Measurements from ENCODE around the gene TIPRL. TPM values are rescaled to one million over a fixed set of nuclear protein-coding genes. Genes with fewer than 3 reads are reported as not detected.

Gene TIPRL
- total and polyA plus RNA-seq, 9 of the 15 experiments (the other 6 are each of a cell fraction or from before 2014, with no cell fraction given), result 41.4 to 90.2 (median 69.9) TPM

- TF ChIP-seq PTRF (tag; IDR thresholded peaks at IDR 0.05) (no peak), GABPA (tag; conservative IDR thresholded peaks at IDR 0.05; ENCODE audit: low read depth) (peak; percentile 99), TEAD1 (CRISPR knock-in tag; IDR thresholded peaks at IDR 0.05) (no peak; a peak in 1 of 4 replicates), ETV5 (CRISPR knock-in tag; IDR thresholded peaks at IDR 0.05; ENCODE audit: low read depth) (peak; percentile 81; the same call in 1 of the 2 replicates), PHTF2 (CRISPR knock-in tag; IDR thresholded peaks at IDR 0.05) (no peak), ZNF280A (IDR thresholded peaks at IDR 0.05; ENCODE audit: low read depth, partially characterized antibody) (no peak), ARHGAP35 (IDR thresholded peaks at IDR 0.05; ENCODE audit: partially characterized antibody) (no peak), NR3C1 (CRISPR knock-in tag; IDR thresholded peaks at IDR 0.05) (no peak), JUND (IDR thresholded peaks at IDR 0.05; ENCODE audit: borderline replicate concordance, low read depth, low read length) (peak; percentile 100), JUND (tag; IDR thresholded peaks at IDR 0.05; ENCODE audit: borderline replicate concordance, low read depth, low read length) (peak; percentile 100), NR1H2 (CRISPR knock-in tag; IDR thresholded peaks at IDR 0.05) (no peak), ATF3 (IDR thresholded peaks at IDR 0.05) (peak; percentile 100), ATF3 (CRISPR knock-in tag; conservative IDR thresholded peaks at IDR 0.05) (peak; percentile 96), POLR2AphosphoS2 (IDR thresholded peaks at IDR 0.05; ENCODE audit: low read length) (no peak; the same call in 1 of the 2 replicates), HDGF (IDR thresholded peaks at IDR 0.05) (no peak), THAP7 (CRISPR knock-in tag; IDR thresholded peaks at IDR 0.05) (no peak), ZBTB33 (CRISPR knock-in tag; IDR thresholded peaks at IDR 0.05) (peak; percentile 43), ILK (tag; IDR thresholded peaks at IDR 0.05; ENCODE audit: borderline replicate concordance, low read depth) (no peak), CREB3 (tag; conservative IDR thresholded peaks at IDR 0.05; ENCODE audit: low read depth) (peak; percentile 92; the same call in 1 of the 2 replicates), KHSRP (IDR thresholded peaks at IDR 0.05) (peak; percentile 87), ZNF586 (CRISPR knock-in tag; conservative IDR thresholded peaks at IDR 0.05) (no peak), MEF2A (IDR thresholded peaks at IDR 0.05; ENCODE audit: control insufficient read depth, low read depth, low read length) (no peak)
These were observed at the start of gene TIPRL (continued) for GRCh38 chr1:168178638-168179437.
